ENCODE data around the gene ZNF433. TPM values are rescaled to one million over a fixed set of nuclear protein-coding genes. Genes with fewer than 3 reads are reported as not detected.

ZNF433 gene
- total and polyA plus RNA-seq, 4 donors: 4.4 to 5.8 (median 5.3) TPM

Other genes starting within 250 kb of the ZNF433 start
- 1 to 10 TPM; 3.1 to 4.8 TPM for gene ZNF491, start 237.2 kb downstream of the ZNF433 start, total RNA-seq
- 1 to 10 TPM in 1 of 2 donors, under 1 TPM in 1; 0.50 to 2.0 TPM for gene ZNF491, start 237.2 kb downstream of the ZNF433 start, polyA plus RNA-seq
- 10 to 100 TPM; 12.7 to 16.1 TPM for gene ZNF440, start 221.4 kb downstream of the ZNF433 start, total RNA-seq
- gene ZNF440, start 221.4 kb downstream of the ZNF433 start, polyA plus RNA-seq: 1 to 10 TPM; 3.1 to 5.5 TPM
- gene ZNF439, start 187.0 kb downstream of the ZNF433 start, total RNA-seq: 10 to 100 TPM in 1 of 2 donors, 1 to 10 TPM in 1; 9.4 to 13.3 TPM
- gene ZNF439, start 187.0 kb downstream of the ZNF433 start, polyA plus RNA-seq: 10 to 100 TPM in 1 of 2 donors, 1 to 10 TPM in 1; 6.3 to 11.7 TPM
- gene ZNF69, start 147.9 kb downstream of the ZNF433 start, total RNA-seq: 10 to 100 TPM in 1 of 2 donors, 1 to 10 TPM in 1; 8.1 to 10.8 TPM
- 1 to 10 TPM; 1.3 to 6.5 TPM for gene ZNF69, start 147.9 kb downstream of the ZNF433 start, polyA plus RNA-seq
- gene ZNF700, start 110.6 kb downstream of the ZNF433 start, total RNA-seq: 10 to 100 TPM; 11.6 to 19.2 TPM
- 10 to 100 TPM in 1 of 2 donors, 1 to 10 TPM in 1; 3.8 to 13.8 TPM for gene ZNF700, start 110.6 kb downstream of the ZNF433 start, polyA plus RNA-seq
- gene ZNF763, start 70.6 kb downstream of the ZNF433 start, total RNA-seq: 1 to 10 TPM; 1.9 to 5.1 TPM
- 1 to 10 TPM; 3.1 to 3.3 TPM for gene ZNF763, start 70.6 kb downstream of the ZNF433 start, polyA plus RNA-seq
- gene ZNF878, start 17.3 kb upstream of the ZNF433 start, total RNA-seq: under 1 TPM in 1 of 2 donors, not detected in 1; 0.45 TPM
- gene ZNF878, start 17.3 kb upstream of the ZNF433 start, polyA plus RNA-seq: not detected
- 10 to 100 TPM in 1 of 2 donors, 1 to 10 TPM in 1; 7.8 to 14.3 TPM for gene ZNF844, start 29.1 kb upstream of the ZNF433 start, total RNA-seq
- 1 to 10 TPM; 2.3 to 3.9 TPM for gene ZNF844, start 29.1 kb upstream of the ZNF433 start, polyA plus RNA-seq
- 1 to 10 TPM; 3.8 to 6.8 TPM for gene ZNF20, start 104.7 kb upstream of the ZNF433 start, total RNA-seq
- 1 to 10 TPM; 1.9 to 5.1 TPM for gene ZNF20, start 104.7 kb upstream of the ZNF433 start, polyA plus RNA-seq
- 10 to 100 TPM in 1 of 2 donors, 1 to 10 TPM in 1; 5.1 to 11.0 TPM for gene ZNF625, start 121.1 kb upstream of the ZNF433 start, total RNA-seq
- gene ZNF625, start 121.1 kb upstream of the ZNF433 start, polyA plus RNA-seq: 1 to 10 TPM; 2.3 to 2.4 TPM
- gene ZNF136, start 127.4 kb upstream of the ZNF433 start, total RNA-seq: 10 to 100 TPM; 11.4 to 14.1 TPM
- gene ZNF136, start 127.4 kb upstream of the ZNF433 start, polyA plus RNA-seq: 1 to 10 TPM; 3.3 to 4.6 TPM

All from aorta (tissue), 4 donors.